ENCODE measurements around the gene NR1D2.
"Not testable (repeated sequence)": the region's sequence is repeated elsewhere in the genome, so short reads cannot be mapped to it uniquely, and the experiment has no call there.

Gene NR1D2

GRCh38 chr3:23913873-23914743, 31.0 kb upstream of the NR1D2 start:
- H3K27me3 ChIP-seq (ENCODE audit: insufficient read depth, insufficient read length), result no peaks in the 10 kb centered on the region
- H3K4me3 ChIP-seq (ENCODE audit: insufficient read length, low read depth), result no peak overlapping the region
- H3K4me1 ChIP-seq (ENCODE audit: insufficient read depth, insufficient read length), result no peaks in the 10 kb centered on the region
- H3K36me3 ChIP-seq (ENCODE audit: insufficient read depth, insufficient read length, low read length), result peaks cover 43% of the 10 kb centered on the region
- DNase-seq (ENCODE audit: low read depth, low spot score), result no peak
- TF ChIP-seq ZNF274 (IDR thresholded peaks at IDR 0.05; ENCODE audit: low read depth, low read length) (no peak), YY1 (IDR thresholded peaks at IDR 0.05; ENCODE audit: insufficient read depth, insufficient read length) (no peak), SUZ12 (IDR thresholded peaks at IDR 0.05; ENCODE audit: extremely low read depth, insufficient read depth, insufficient read length) (no peak)
- no peak overlapping the region for H3K9ac ChIP-seq (ENCODE audit: insufficient read length, low read depth)
- no peaks in the 10 kb centered on the region for H3K9me3 ChIP-seq (ENCODE audit: insufficient read depth, low read length)

GRCh38 chr3:23915537-23916108, 29.5 kb upstream of the NR1D2 start:
- DNase-seq (ENCODE audit: low read depth, low spot score), result no peak
- Histone ChIP-seq H3K9me3 (ENCODE audit: insufficient read depth, low read length) (no peaks in the 10 kb centered on the region), H3K27me3 (ENCODE audit: insufficient read depth, insufficient read length) (no peaks in the 10 kb centered on the region), H3K4me3 (ENCODE audit: insufficient read length, low read depth) (peak overlapping the region; percentile 69), H3K36me3 (ENCODE audit: insufficient read depth, insufficient read length, low read length) (peaks cover 41% of the 10 kb centered on the region), H3K4me1 (ENCODE audit: insufficient read depth, insufficient read length) (no peaks in the 10 kb centered on the region), H3K9ac (ENCODE audit: insufficient read length, low read depth) (peak overlapping the region; percentile 96)
- no peak for TF ChIP-seq ZNF274 (IDR thresholded peaks at IDR 0.05; ENCODE audit: low read depth, low read length)
- TF ChIP-seq YY1 (IDR thresholded peaks at IDR 0.05; ENCODE audit: insufficient read depth, insufficient read length), result no peak
- no peak for TF ChIP-seq SUZ12 (IDR thresholded peaks at IDR 0.05; ENCODE audit: extremely low read depth, insufficient read depth, insufficient read length)

- H3K36me3 ChIP-seq (ENCODE audit: insufficient read depth, insufficient read length, low read length), result peaks cover 41% of the 10 kb centered on the region
- TF ChIP-seq SUZ12 (IDR thresholded peaks at IDR 0.05; ENCODE audit: extremely low read depth, insufficient read depth, insufficient read length) (no peak), ZNF274 (IDR thresholded peaks at IDR 0.05; ENCODE audit: low read depth, low read length) (no peak), YY1 (IDR thresholded peaks at IDR 0.05; ENCODE audit: insufficient read depth, insufficient read length) (no peak)
- no peak for DNase-seq (ENCODE audit: low read depth, low spot score)
- H3K4me1 ChIP-seq (ENCODE audit: insufficient read depth, insufficient read length), result no peaks in the 10 kb centered on the region
- no peaks in the 10 kb centered on the region for H3K9me3 ChIP-seq (ENCODE audit: insufficient read depth, low read length)
- H3K4me3 ChIP-seq (ENCODE audit: insufficient read length, low read depth), result peak overlapping the region; percentile 69
- H3K9ac ChIP-seq (ENCODE audit: insufficient read length, low read depth), result peak overlapping the region; percentile 96
- no peaks in the 10 kb centered on the region for H3K27me3 ChIP-seq (ENCODE audit: insufficient read depth, insufficient read length)
Observed at GRCh38 chr3:23916152-23916885, 28.8 kb upstream of the NR1D2 start.

DNA sequence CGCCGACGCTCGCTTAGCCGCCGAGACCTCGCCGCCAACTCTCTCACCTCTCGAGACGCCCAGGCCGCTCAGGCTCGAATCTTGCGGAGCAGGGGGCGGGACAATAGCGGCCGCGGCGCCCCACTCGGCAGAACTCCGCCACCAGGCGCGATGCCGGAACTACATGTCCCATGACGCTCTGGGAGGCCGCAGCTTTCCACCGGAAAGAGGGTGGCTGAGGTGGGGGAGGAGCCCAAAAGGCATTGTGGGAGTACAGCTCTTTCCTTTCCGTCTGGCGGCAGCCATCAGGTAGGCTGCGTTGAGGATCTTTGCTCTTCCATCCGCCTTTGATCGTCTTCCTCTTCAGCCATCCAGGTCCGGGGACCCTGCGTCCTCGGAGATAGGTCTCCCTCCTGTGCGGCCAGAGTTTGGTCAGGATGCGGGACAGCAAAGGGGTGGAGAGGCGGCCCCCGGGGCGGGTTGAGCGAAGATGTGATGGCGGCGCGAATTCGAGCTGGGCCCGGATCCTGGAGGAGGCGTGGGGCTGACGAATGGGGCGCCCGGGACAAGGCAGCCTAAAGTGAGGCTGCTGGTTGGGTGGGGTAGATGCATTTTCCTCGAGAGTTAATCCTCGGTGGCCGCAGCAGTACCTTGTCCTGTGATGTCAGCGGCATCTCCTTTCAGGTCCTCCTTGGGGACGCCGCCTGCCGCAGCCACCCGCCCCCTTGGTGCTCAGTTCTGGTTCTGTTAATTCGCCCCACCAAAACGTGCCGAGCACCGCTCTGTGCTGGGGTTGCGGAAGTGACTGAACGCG, 28.0 kb upstream of the NR1D2 start, which contains the start of the genes NKIRAS1 and RPL15:
TSS of gene NKIRAS1 (minus strand) at position 105 of the 793 bp plus-strand sequence. CDS start 6,086 bp downstream, outside the sequence.
TSS of gene RPL15 (plus strand) at position 247 of the 793 bp plus-strand sequence. CDS start 728 bp downstream, outside the sequence.
- Histone ChIP-seq H3K9ac (ENCODE audit: insufficient read length, low read depth) (peak within 1 kb of the TSS; percentile 98), H3K4me3 (ENCODE audit: insufficient read length, low read depth) (peak within 1 kb of the TSS; percentile 69), H3K36me3 (ENCODE audit: insufficient read depth, insufficient read length, low read length) (peaks cover 41% of the 10 kb centered on the region), H3K9me3 (ENCODE audit: insufficient read depth, low read length) (no peaks in the 10 kb centered on the region), H3K27me3 (ENCODE audit: insufficient read depth, insufficient read length) (no peaks in the 10 kb centered on the region), H3K4me1 (ENCODE audit: insufficient read depth, insufficient read length) (no peaks in the 10 kb centered on the region)
- DNase-seq (ENCODE audit: low read depth, low spot score), result peak; percentile 96
- TF ChIP-seq SUZ12 (IDR thresholded peaks at IDR 0.05; ENCODE audit: extremely low read depth, insufficient read depth, insufficient read length) (no peak), ZNF274 (IDR thresholded peaks at IDR 0.05; ENCODE audit: low read depth, low read length) (no peak), YY1 (IDR thresholded peaks at IDR 0.05; ENCODE audit: insufficient read depth, insufficient read length) (peak; percentile 45)

GRCh38 chr3:23917679-23918303, 27.3 kb upstream of the NR1D2 start:
- H3K27me3 ChIP-seq (ENCODE audit: insufficient read depth, insufficient read length); H3K4me1 ChIP-seq (ENCODE audit: insufficient read depth, insufficient read length); DNase-seq (ENCODE audit: low read depth, low spot score); H3K9me3 ChIP-seq (ENCODE audit: insufficient read depth, low read length): not testable (repeated sequence)
- H3K4me3 ChIP-seq (ENCODE audit: insufficient read length, low read depth), result peak overlapping the region; percentile 69
- peak overlapping the region; percentile 98 for H3K9ac ChIP-seq (ENCODE audit: insufficient read length, low read depth)
- TF ChIP-seq YY1 (IDR thresholded peaks at IDR 0.05; ENCODE audit: insufficient read depth, insufficient read length), result peak; percentile 17
- peaks cover 41% of the 10 kb centered on the region for H3K36me3 ChIP-seq (ENCODE audit: insufficient read depth, insufficient read length, low read length)

DNA sequence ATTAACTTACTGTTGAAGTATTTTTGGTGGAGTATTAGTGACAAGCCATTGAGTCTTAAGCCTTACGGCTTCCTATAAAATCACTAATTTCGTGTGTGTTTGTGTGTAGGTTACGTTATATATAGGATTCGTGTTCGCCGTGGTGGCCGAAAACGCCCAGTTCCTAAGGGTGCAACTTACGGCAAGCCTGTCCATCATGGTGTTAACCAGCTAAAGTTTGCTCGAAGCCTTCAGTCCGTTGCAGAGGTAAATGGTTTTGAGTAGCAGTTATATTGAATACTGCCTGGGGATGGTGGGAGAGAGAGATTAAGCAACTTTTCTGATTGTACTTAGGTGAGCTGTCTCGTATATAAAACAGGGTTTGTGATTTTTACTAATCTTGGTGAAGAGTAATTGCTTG, 26.8 kb upstream of the NR1D2 start:
- not testable (repeated sequence) for DNase-seq (ENCODE audit: low read depth, low spot score); H3K27me3 ChIP-seq (ENCODE audit: insufficient read depth, insufficient read length); H3K4me1 ChIP-seq (ENCODE audit: insufficient read depth, insufficient read length); H3K9me3 ChIP-seq (ENCODE audit: insufficient read depth, low read length)
- H3K36me3 ChIP-seq (ENCODE audit: insufficient read depth, insufficient read length, low read length), result peaks cover 41% of the 10 kb centered on the region
- peak overlapping the region; percentile 98 for H3K9ac ChIP-seq (ENCODE audit: insufficient read length, low read depth)
- peak overlapping the region; percentile 69 for H3K4me3 ChIP-seq (ENCODE audit: insufficient read length, low read depth)

Data from NT2/D1 (cell line).